Fibroblast of lung (primary cell): ENCODE measurements around the gene EZR. TPM values are rescaled to one million over a fixed set of nuclear protein-coding genes. Genes with fewer than 3 reads are reported as not detected.
"Not testable (repeated sequence)": the region's sequence is repeated elsewhere in the genome, so short reads cannot be mapped to it uniquely, and the experiment has no call there.

Experiments used
- DNase-seq, 2 donors: peaks; one replicate each; pipeline versions ENCODE4 v3.0.0 to v3.0.0-alpha.2; 2010; ENCODE audit warnings: low read depth in 2 of 2
- H2AFZ ChIP-seq: 2 replicates; pipeline ENCODE4 v1.5.1; 2012; ENCODE audit warnings: low read length, control low read depth, inconsistent platforms
- H3K27ac ChIP-seq: 2 replicates; pipeline ENCODE4 v1.5.1; 2011; ENCODE audit warnings: low read length, control low read depth; ENCODE audit not compliant: insufficient read depth
- H3K27me3 ChIP-seq: 2 replicates; pipeline ENCODE4 v1.5.1; 2011; ENCODE audit warnings: mild to moderate bottlenecking, low read length; ENCODE audit not compliant: control insufficient read depth, insufficient read depth
- H3K36me3 ChIP-seq: 2 replicates; pipeline ENCODE4 v1.5.1; 2011; ENCODE audit warnings: low read length; ENCODE audit not compliant: control insufficient read depth, insufficient read depth
- H3K4me1 ChIP-seq: 2 replicates; pipeline ENCODE4 v1.5.1; 2011; ENCODE audit warnings: low read length; ENCODE audit not compliant: control insufficient read depth, insufficient read depth; ENCODE audit errors: extremely low read depth
- H3K4me2 ChIP-seq: 2 replicates; pipeline ENCODE4 v1.5.1; 2011; ENCODE audit warnings: low read length, control low read depth; ENCODE audit not compliant: insufficient read depth; ENCODE audit errors: extremely low read depth
- H3K4me3 ChIP-seq, 4 experiments: fragments of 200-600 bp in 1 of 4; sonication (generic) in 1 of 4; replicated peaks in 1 of 4; 2 replicates each; pipeline ENCODE4 v1.5.1; 2011 to 2016; ENCODE audit warnings: low read length in 4 of 4, low read depth in 3 of 4, mild to moderate bottlenecking in 3 of 4, control low read depth in 2 of 4, inconsistent platforms in 1 of 4, mixed read lengths in 1 of 4; ENCODE audit not compliant: insufficient read depth in 1 of 4; ENCODE audit errors: control extremely low read depth in 1 of 4
- H3K79me2 ChIP-seq: 2 replicates; pipeline ENCODE4 v1.5.1; 2012; ENCODE audit warnings: mild to moderate bottlenecking, low read length, inconsistent platforms; ENCODE audit not compliant: control insufficient read depth, insufficient read depth
- H3K9ac ChIP-seq: 2 replicates; pipeline ENCODE4 v1.5.1; 2011; ENCODE audit warnings: mild to moderate bottlenecking, low read length, control low read depth; ENCODE audit not compliant: insufficient read depth
- H3K9me3 ChIP-seq: 2 replicates; pipeline ENCODE4 v1.5.1; 2012; ENCODE audit warnings: low read depth, low read length; ENCODE audit not compliant: control insufficient read depth, insufficient read depth
- H4K20me1 ChIP-seq: 2 replicates; pipeline ENCODE4 v1.5.1; 2011; ENCODE audit warnings: low read length; ENCODE audit not compliant: control insufficient read depth, insufficient read depth; ENCODE audit errors: extremely low read depth
- CTCF ChIP-seq, 2 donors: IDR thresholded peaks in 1 of 2; conservative IDR thresholded peaks in 1 of 2; 1 replicate in 1 of 2; 2 replicates in 1 of 2; pipeline ENCODE4 v1.5.1; 2011 to 2012; ENCODE audit warnings: low read length in 2 of 2, control low read depth in 1 of 2, inconsistent platforms in 1 of 2, low read depth in 1 of 2, mild to moderate bottlenecking in 1 of 2
- EZH2 ChIP-seq: IDR thresholded peaks from 2 replicates; pipeline ENCODE4 v1.5.1; 2012; ENCODE audit warnings: low read length, control low read depth, mild to moderate bottlenecking; ENCODE audit errors: missing control alignments
- polyA plus RNA-seq, 2 donors: library from polyadenylated mRNA; depleted of rRNA in 1 of 2; stranded (reverse) in 1 of 2; unstranded in 1 of 2; fragments of >200 nt; gene quantifications; 2 replicates each; pipeline ENCODE4 v1.2.1, GENCODE V29; 2011 to 2012; ENCODE audit warnings: missing spikeins in 1 of 2
- total RNA-seq: library from RNA; depleted of rRNA; stranded (reverse); fragments of >200 nt; gene quantifications from 2 replicates; pipeline ENCODE4 v1.2.1, GENCODE V29; 2014

The EZR gene
- total and polyA plus RNA-seq, 2 donors (not counting 1 experiment from before 2014, with no cell fraction given) = 89.0 to 132 TPM

GRCh38 chr6:158841358-158841757, 22.2 kb upstream of the EZR start:
- no peaks in the 10 kb centered on the region for H3K9me3 ChIP-seq
- H3K4me1 ChIP-seq = no peaks in the 10 kb centered on the region
- H2AFZ ChIP-seq = no peak overlapping the region
- DNase-seq = no peak
- no peak overlapping the region for H3K9ac ChIP-seq
- H3K27me3 ChIP-seq = no peaks in the 10 kb centered on the region
- H3K27ac ChIP-seq = no peak overlapping the region
- no peaks in the 10 kb centered on the region for H3K36me3 ChIP-seq
- TF ChIP-seq CTCF (conservative IDR thresholded peaks at IDR 0.05 in 1 of 2, IDR thresholded peaks at IDR 0.05 in 1 of 2; ENCODE audit: low read depth in 1 of 2, low read length in 2 of 2) = no peak
- TF ChIP-seq EZH2 = no peak
- no peaks in the 10 kb centered on the region for H3K79me2 ChIP-seq
- no peaks in the 10 kb centered on the region for H4K20me1 ChIP-seq
- H3K4me2 ChIP-seq = no peak overlapping the region
- no peak overlapping the region for H3K4me3 ChIP-seq

GRCh38 chr6:158840465-158840864, 21.3 kb upstream of the EZR start:
- no peak overlapping the region for H3K9ac ChIP-seq
- no peak overlapping the region for H3K4me2 ChIP-seq
- H4K20me1 ChIP-seq = no peaks in the 10 kb centered on the region
- H3K9me3 ChIP-seq = no peaks in the 10 kb centered on the region
- no peaks in the 10 kb centered on the region for H3K36me3 ChIP-seq
- no peak for DNase-seq
- H3K27ac ChIP-seq = no peak overlapping the region
- H3K4me3 ChIP-seq = no peak overlapping the region
- no peaks in the 10 kb centered on the region for H3K79me2 ChIP-seq
- no peaks in the 10 kb centered on the region for H3K27me3 ChIP-seq
- H3K4me1 ChIP-seq = peaks cover 3% of the 10 kb centered on the region
- no peak overlapping the region for H2AFZ ChIP-seq
- TF ChIP-seq EZH2 (no peak), CTCF (conservative IDR thresholded peaks at IDR 0.05 in 1 of 2, IDR thresholded peaks at IDR 0.05 in 1 of 2; ENCODE audit: low read depth in 1 of 2, low read length in 2 of 2) (no peak)

- Histone ChIP-seq H3K79me2 (no peaks in the 10 kb centered on the region), H3K9ac (no peak overlapping the region), H3K9me3 (no peaks in the 10 kb centered on the region), H4K20me1 (no peaks in the 10 kb centered on the region), H2AFZ (no peak overlapping the region), H3K4me1 (peaks cover 7% of the 10 kb centered on the region), H3K4me2 (no peak overlapping the region), H3K4me3 (no peak overlapping the region), H3K36me3 (no peaks in the 10 kb centered on the region), H3K27me3 (no peaks in the 10 kb centered on the region), H3K27ac (no peak overlapping the region)
- TF ChIP-seq EZH2 (no peak), CTCF (conservative IDR thresholded peaks at IDR 0.05 in 1 of 2, IDR thresholded peaks at IDR 0.05 in 1 of 2; ENCODE audit: low read depth in 1 of 2, low read length in 2 of 2) (no peak)
- DNase-seq = no peak
Measured at GRCh38 chr6:158839796-158840195, 20.6 kb upstream of the EZR start.

GRCh38 chr6:158838790-158839189, 19.6 kb upstream of the EZR start:
- not testable (repeated sequence) for H3K9me3 ChIP-seq, H3K4me1 ChIP-seq, H3K27ac ChIP-seq, H2AFZ ChIP-seq, H3K4me2 ChIP-seq, H3K9ac ChIP-seq, DNase-seq, H4K20me1 ChIP-seq, H3K27me3 ChIP-seq, H3K36me3 ChIP-seq, H3K79me2 ChIP-seq, H3K4me3 ChIP-seq
